Right lung (tissue), 10 donors: ENCODE results near the gene SPDYE2B. TPM values are rescaled to one million over a fixed set of nuclear protein-coding genes. Genes with fewer than 3 reads are reported as not detected.
"Not testable (repeated sequence)": the region's sequence is repeated elsewhere in the genome, so short reads cannot be mapped to it uniquely, and the experiment has no call there.

Experiments
- DNase-seq, 2 donors: peaks; one replicate each; pipeline ENCODE4 v3.0.0-alpha.2; 2013
- long read RNA-seq, 8 donors: transcript quantifications; one replicate each; lab custom pipeline, GENCODE V29; 2026
- polyA plus RNA-seq, 5 donors: library from polyadenylated mRNA; unstranded; fragments of 120-200 nt; gene quantifications; one replicate each; pipeline versions ENCODE4 v1.2.1 to v1.2.3, GENCODE V29; 2013; ENCODE audit warnings: inconsistent platforms in 1 of 5, low replicate concordance in 1 of 5; ENCODE audit not compliant: insufficient read length in 5 of 5, insufficient read depth in 1 of 5

Gene SPDYE2B, protein sequence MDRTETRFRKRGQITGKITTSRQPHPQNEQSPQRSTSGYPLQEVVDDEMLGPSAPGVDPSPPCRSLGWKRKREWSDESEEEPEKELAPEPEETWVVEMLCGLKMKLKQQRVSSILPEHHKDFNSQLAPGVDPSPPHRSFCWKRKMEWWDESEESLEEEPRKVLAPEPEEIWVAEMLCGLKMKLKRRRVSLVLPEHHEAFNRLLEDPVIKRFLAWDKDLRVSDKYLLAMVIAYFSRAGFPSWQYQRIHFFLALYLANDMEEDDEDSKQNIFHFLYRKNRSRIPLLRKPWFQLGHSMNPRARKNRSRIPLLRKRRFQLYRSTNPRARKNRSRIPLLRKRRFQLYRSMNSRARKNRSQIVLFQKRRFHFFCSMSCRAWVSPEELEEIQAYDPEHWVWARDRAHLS
- polyA plus RNA-seq: 1 to 10 TPM; 1.2 to 3.1 (median 2.0) TPM
- long read RNA-seq, donor 1: 0 reads
- long read RNA-seq, donor 2: 0 reads
- long read RNA-seq, donor 3: 0 reads
- long read RNA-seq, donor 4: 0 reads
- long read RNA-seq, donor 5: 0 reads
- long read RNA-seq, donor 6: 0 reads
- long read RNA-seq, donor 7: 0 reads
- long read RNA-seq, donor 8: 0 reads

DNA sequence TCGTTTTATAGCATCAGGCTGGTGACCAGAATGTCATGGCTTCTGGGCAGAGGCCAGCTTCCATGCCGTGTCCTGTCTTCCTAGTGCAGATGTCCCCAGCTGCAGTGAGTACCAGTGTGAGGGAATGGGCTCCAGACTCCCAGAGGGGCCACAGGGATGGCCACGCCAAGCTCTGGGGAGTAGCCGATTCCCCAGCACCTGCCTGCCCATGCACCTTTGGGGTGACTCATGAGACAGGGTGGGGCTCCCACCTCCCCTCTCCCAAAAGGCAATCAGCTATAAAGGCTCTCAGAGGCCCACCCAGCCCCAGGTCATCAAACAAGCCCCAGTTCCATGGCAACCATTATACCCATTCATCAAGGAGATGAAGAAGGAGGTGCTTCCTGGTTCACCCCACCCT lies at the start of gene SPDYE2B:
TSS of gene SPDYE2B (plus strand) at position 396 of the 400 bp plus-strand sequence. CDS start 2,030 bp downstream, outside the sequence.
- DNase-seq: not testable (repeated sequence)

DNA sequence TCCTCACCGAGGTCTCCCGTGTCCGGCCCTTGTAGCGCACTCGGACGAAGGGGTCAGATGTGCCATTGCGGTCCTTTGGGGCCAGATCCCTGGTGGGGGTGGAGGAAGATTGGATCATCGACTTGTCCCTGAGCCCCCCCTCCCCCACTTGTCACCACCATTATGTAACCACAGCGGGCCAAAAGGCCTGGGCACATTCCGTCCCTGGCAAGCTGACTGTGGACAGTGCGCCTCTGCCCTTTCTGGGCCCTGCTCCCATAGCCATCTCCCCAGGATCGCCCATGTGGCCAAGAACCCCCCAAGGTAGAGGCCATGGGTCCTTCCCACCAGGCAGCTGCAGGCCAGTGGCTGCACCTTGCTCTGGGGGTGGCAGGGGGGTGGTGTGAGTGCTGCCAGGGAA lies 47.8 kb upstream of the SPDYE2B start:
- not testable (repeated sequence) for DNase-seq

DNA sequence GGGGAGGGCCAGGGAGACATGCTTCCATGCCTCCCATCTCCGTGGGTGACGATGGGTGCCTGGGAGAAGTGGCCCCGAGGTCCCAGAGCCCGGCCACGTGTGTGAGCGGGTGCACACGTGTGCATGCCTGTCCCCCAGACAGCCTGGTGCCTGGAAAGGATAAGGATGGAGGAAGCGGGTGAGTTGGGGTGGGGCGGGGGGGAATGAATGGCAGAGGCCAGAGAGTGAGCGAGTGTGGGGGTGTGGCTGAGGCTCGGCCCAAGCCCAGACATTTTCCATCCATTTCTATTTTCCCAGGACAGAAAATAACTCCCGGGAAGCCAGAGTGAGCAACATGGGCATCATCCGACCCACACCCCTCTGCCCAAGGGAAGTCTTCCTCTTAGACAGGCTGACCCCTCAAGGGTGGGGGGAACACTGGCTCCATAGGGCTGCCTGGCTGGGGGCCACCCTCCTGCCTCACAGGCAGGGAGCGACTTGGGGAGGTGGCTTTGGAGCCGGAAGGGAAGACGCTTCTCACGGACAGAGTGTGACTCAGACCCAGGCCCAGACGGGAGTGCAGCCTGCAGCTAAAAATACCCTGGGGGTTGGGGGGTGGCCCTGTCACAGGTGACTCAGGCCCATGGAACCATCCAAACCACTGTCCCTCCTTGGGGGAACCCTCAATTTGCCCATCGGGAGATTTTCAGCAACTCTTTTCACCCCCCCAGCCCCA lies 45.5 kb upstream of the SPDYE2B start:
- DNase-seq: not testable (repeated sequence)

- not testable (repeated sequence) for DNase-seq
Measured at GRCh38 chr7:102606848-102607247, 43.3 kb upstream of the SPDYE2B start.

DNA sequence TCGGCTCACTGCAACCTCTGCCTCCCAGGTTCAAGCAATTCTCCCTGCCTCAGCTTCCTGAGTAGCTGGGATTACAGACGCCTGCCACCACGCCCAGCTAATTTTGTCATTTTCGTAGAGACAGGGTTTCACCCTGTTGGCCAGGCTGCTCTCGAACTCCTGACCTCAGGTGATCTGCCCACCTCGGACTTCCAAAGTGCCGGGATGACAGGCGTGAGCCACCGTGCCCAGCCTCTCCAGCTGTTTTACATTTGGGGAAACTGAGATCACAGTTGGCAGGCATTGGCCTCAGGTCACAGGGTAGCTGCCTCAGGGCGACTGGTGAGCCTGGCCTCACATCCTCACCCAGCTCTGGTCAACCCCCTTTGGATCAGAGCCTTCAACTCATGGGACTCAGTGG lies 40.4 kb upstream of the SPDYE2B start:
- not testable (repeated sequence) for DNase-seq

- DNase-seq: not testable (repeated sequence)
Measured at GRCh38 chr7:102610441-102610840, 39.7 kb upstream of the SPDYE2B start.

DNA sequence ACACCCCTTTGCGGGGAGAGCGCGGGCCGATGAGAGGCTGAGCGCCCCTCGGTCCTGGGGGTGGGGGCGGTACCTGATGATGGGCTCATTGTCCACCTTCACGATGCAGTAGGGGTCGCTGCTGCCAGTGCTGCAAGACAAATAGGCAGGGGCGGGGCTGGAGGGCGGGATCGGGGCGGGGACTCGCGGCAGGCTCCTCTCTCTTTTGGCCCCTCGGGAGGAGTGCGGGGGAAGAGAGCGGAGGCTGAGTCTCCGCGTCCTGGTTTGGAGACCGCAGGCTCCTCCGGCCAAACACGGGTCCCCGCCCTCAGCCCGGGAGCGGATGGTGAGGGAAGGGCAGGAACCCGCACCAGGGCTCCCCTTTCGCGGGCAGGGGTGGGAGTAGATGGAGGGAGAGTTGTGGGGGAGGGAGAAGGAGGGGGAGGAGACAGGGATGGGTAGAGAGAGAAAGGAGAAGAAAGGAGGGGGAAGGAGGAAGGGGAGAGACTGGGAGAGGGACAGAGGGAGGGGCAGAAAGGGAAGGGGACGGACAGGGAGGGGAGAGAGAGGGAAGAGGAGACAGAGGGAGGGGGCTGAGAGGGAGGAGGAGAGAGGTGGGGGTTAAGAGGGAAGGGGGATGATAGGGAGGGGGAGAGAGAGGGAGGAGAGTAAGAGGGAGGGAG lies 39.0 kb upstream of the SPDYE2B start:
- DNase-seq: not testable (repeated sequence)

- DNase-seq: peak in 1 of 2 donors; percentile 11
Measured at GRCh38 chr7:102611675-102612325, 38.3 kb upstream of the SPDYE2B start.

DNA sequence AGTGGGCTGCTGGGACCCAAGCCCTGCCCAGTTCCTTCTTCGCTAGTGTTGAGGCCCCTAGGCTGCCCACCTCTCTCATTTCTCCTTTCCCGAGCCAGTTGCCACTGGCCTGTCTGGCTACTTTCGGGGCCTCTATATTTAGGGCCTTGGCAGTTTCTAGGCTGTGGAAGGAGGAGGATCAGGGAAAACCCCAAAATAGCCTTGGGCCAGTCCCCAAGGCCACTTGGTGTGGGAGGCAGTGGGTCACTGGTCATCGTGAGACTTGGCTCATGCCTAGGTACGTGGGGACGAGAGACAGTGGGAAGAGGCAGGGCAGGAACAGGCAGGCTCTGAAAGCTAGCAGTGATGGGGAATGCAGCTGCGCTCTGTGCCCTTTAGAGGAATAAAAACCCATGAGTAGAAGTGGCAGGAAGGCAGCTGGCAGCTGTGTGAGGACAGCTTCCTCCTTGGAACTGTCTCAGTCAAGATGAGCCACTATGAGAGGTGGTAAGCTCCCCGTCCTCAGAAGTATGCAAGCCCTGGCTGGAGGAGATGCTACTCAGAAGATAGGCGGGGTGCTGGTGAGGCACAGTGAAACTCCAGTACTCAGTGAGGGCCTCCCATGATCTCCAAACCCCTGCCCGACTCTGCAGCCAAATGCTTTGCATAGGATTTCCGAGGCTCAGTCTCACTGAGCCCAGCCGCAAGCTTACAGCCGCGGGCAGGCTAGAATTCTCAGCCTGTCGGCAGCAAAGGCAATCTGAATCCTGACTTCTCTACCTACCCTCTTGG lies 36.4 kb upstream of the SPDYE2B start:
- not testable (repeated sequence) for DNase-seq

- DNase-seq: not testable (repeated sequence)
Measured at GRCh38 chr7:102614346-102614697, 35.8 kb upstream of the SPDYE2B start.

DNA sequence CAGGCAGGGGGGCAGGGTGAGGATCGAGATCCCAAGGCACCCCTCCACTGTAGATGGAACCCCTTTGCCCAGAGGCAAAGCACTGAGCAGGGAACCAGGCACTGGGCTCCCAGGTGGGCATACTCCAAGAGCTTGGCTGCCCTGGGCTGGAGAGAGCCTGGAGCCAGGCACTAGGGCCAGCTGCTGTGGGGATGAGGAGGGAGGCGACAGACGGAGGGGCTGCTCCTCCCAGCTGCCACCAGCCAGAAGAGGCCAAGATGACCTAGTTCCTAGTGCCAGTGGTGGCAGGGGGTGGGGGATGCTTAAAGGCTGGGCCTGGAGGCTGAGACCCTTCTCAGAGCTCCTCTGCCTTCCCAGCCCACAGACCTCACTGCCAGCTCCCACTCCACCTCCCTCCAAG lies 35.2 kb upstream of the SPDYE2B start:
- DNase-seq: not testable (repeated sequence)

DNA sequence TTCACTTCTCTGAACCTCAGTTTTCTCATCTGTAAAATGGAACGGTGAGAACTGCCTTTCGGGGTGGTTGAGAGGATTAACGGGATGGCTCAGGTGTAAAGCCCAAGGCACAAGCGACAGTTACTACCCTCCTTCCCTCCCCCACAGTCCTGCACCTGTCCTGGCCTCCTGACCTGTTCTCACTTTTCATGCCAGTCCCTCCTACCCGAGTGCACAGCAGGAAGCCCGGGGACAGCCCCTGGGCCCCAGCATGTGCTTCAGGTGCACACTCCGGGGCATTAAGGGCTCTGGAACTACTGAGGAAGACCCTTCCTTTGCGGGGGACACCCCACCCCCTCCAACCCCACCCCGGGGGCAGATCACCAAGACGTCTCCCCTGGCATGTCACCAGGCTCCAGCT lies 34.2 kb upstream of the SPDYE2B start:
- DNase-seq: not testable (repeated sequence)

- peak in 1 of 2 donors; percentile 15 for DNase-seq
Measured at GRCh38 chr7:102616507-102617125, 33.5 kb upstream of the SPDYE2B start, which contains the start of gene RASA4. Gene RASA4, minus strand, starts transcription at chr7:102616756. Its CDS starts 67 bp downstream, at chr7:102616689.

DNA sequence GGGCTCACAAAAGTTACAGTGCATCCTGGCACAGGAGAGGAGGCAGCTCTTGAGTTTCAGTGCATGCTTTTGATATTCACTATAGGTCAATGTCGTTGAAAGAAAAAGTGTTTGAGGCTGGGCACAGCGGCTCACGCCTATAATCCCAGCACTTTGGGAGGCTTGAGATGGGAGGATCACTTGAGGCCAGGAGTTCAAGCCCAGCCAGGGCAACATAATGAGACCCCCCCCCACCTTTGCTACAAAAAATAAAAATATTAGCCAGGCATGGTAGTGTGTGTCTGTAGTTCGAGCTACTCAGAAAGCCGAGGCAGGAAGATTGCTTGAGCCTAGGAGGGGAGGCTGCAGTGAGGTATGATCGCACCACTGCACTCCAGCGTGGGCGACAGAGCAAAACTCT lies 32.0 kb upstream of the SPDYE2B start:
- not testable (repeated sequence) for DNase-seq

GRCh38 chr7:102627271-102627904 lies 22.7 kb upstream of the SPDYE2B start:
- DNase-seq: not testable (repeated sequence)

GRCh38 chr7:102630622-102631021 lies 19.5 kb upstream of the SPDYE2B start:
- DNase-seq: not testable (repeated sequence)

DNA sequence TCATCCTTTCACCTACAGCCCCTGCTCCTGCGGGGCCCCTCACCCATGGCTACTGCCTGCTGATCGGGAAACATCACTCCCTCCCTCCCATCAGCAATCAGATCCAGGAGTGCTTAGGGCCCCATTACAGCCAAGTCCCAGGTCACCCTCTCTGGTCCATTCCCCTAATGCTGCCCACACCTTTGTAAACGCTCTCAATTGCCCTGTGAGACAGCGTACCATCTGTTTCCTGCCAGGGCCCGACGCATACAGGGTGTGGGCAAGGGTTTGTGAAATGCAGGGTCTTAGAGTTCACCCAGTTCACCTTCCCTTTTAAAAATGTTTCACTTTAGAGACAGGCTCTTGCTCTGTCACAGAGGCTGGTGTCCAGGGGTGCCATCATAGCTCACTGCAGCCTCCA lies 15.8 kb upstream of the SPDYE2B start:
- not testable (repeated sequence) for DNase-seq

- DNase-seq: not testable (repeated sequence)
Measured at GRCh38 chr7:102635354-102635753, 14.8 kb upstream of the SPDYE2B start.

DNA sequence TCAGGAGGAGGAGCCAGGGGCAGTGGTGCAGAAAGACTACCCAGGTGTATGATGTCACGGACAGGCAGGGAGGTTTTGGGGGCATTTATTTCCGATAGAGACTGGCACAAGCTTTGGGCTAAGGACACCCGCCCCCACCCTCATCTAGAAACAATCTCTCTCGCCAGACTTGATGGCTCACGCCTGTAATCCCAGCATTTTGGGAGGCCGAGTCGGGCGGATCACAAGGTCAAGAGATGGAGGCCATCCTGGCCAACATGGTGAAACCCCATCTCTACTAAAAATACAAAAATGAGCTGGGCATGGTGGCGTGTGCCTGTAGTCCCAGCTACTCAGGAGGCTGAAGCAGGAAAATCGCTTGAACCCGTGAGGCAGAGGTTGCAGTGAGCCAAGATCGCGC lies 13.2 kb upstream of the SPDYE2B start:
- DNase-seq: not testable (repeated sequence)
